ENCODE results near the gene KCNK10.

KCNK10 gene

GRCh38 chr14:88225721-88226120 is 97.3 kb downstream of the KCNK10 start:
- peak; percentile 41 for DNase-seq

GRCh38 chr14:88218119-88218915 is 104.8 kb downstream of the KCNK10 start:
- no peak for DNase-seq

- DNase-seq, result no peak
Measured at GRCh38 chr14:88212691-88213090, 110.4 kb downstream of the KCNK10 start.

- DNase-seq, result no peak
Measured at GRCh38 chr14:88210426-88210825, 112.6 kb downstream of the KCNK10 start.

GRCh38 chr14:88209273-88209672 is 113.8 kb downstream of the KCNK10 start:
- DNase-seq, result no peak

GRCh38 chr14:88208858-88209257 is 114.2 kb downstream of the KCNK10 start:
- DNase-seq, result no peak

- DNase-seq, result no peak
Measured at GRCh38 chr14:88204221-88204620, 118.8 kb downstream of the KCNK10 start.

- no peak for DNase-seq
Measured at GRCh38 chr14:88203291-88203690, 119.8 kb downstream of the KCNK10 start.

GRCh38 chr14:88202286-88202685 is 120.8 kb downstream of the KCNK10 start:
- no peak for DNase-seq

- DNase-seq, result no peak
Measured at GRCh38 chr14:88201851-88202250, 121.2 kb downstream of the KCNK10 start.

- DNase-seq, result no peak
Measured at GRCh38 chr14:88199882-88200281, 123.2 kb downstream of the KCNK10 start.

GRCh38 chr14:88198446-88198845 is 124.6 kb downstream of the KCNK10 start:
- peak; percentile 7 for DNase-seq

- DNase-seq, result no peak
Measured at GRCh38 chr14:88196925-88197324, 126.1 kb downstream of the KCNK10 start.

GRCh38 chr14:88196116-88196890 is 126.8 kb downstream of the KCNK10 start:
- no peak for DNase-seq

GRCh38 chr14:88195676-88196075 is 127.4 kb downstream of the KCNK10 start:
- no peak for DNase-seq

- no peak for DNase-seq
Measured at GRCh38 chr14:88194531-88194930, 128.5 kb downstream of the KCNK10 start.

GRCh38 chr14:88191605-88192004 is 131.5 kb downstream of the KCNK10 start:
- no peak for DNase-seq

GRCh38 chr14:88189417-88190191 is 133.5 kb downstream of the KCNK10 start:
- peak; percentile 87 for DNase-seq

GRCh38 chr14:88188745-88189416 is 134.2 kb downstream of the KCNK10 start:
- DNase-seq, result peak; percentile 62

- DNase-seq, result no peak
Measured at GRCh38 chr14:88185843-88186242, 137.2 kb downstream of the KCNK10 start.

- no peak for DNase-seq
Measured at GRCh38 chr14:88184956-88185355, 138.1 kb downstream of the KCNK10 start.

- peak; percentile 5 for DNase-seq
Measured at GRCh38 chr14:88181072-88181471, 142.0 kb downstream of the KCNK10 start.

- no peak for DNase-seq
Measured at GRCh38 chr14:88179716-88180115, 143.4 kb downstream of the KCNK10 start.

Measured in DMS53 (cell line).